ENCODE measurements around the gene USP20. TPM values are rescaled to one million over a fixed set of nuclear protein-coding genes. Genes with fewer than 3 reads are reported as not detected.

USP20 gene
- total RNA-seq, 1 donor from 2014 or later: 41.2 TPM

GRCh38 chr9:129930743-129931142 lies 95.5 kb downstream of the USP20 start:
- no peaks in the 10 kb centered on the region for H3K9me3 Mint-ChIP-seq (ENCODE audit: low read depth)
- no peak overlapping the region for H3K4me3 Mint-ChIP-seq (ENCODE audit: low read depth)
- no peak overlapping the region for H3K27ac Mint-ChIP-seq
- peaks cover 5% of the 10 kb centered on the region for H3K36me3 Mint-ChIP-seq (ENCODE audit: insufficient read depth)
- no peaks in the 10 kb centered on the region for H3K27me3 Mint-ChIP-seq
- peaks cover 9% of the 10 kb centered on the region for H3K4me1 Mint-ChIP-seq (ENCODE audit: low read depth)
- DNase-seq (ENCODE audit: low spot score, unreplicated experiment): no peak
- no peak for TF ChIP-seq CTCF (IDR thresholded peaks at IDR 0.05; ENCODE audit: unreplicated experiment)

Small RNA genes lying within 50 kb of the gene (microRNA-seq; reads per million reads assigned to microRNA genes)
- gene MIR6855 (ENCODE audit: borderline number of aligned reads, unreplicated experiment): not detected

Other genes starting within 250 kb of the USP20 start
- gene C9orf50, start 214.4 kb upstream of the USP20 start, total RNA-seq: 0.27 and 0.43 TPM in 2 replicates
- gene NTMT1, start 209.3 kb upstream of the USP20 start, total RNA-seq: 25.9 and 26.8 TPM in 2 replicates
- gene ASB6, start 193.3 kb upstream of the USP20 start, total RNA-seq: 19.7 and 20.5 TPM in 2 replicates
- gene PRRX2, start 169.8 kb upstream of the USP20 start, total RNA-seq: 0.79 and 0.91 TPM in 2 replicates
- 0.19 TPM in 1 of 2 replicates, not detected in the other for gene PTGES, start 82.4 kb upstream of the USP20 start, total RNA-seq
- 14.7 and 19.8 TPM in 2 replicates for gene TOR1B, start 32.3 kb upstream of the USP20 start, total RNA-seq
- 33.1 and 39.0 TPM in 2 replicates for gene TOR1A, start 11.3 kb upstream of the USP20 start, total RNA-seq
- gene C9orf78, start 183 bp upstream of the USP20 start, total RNA-seq: 30.4 and 30.8 TPM in 2 replicates
- gene FNBP1, start 207.7 kb downstream of the USP20 start, total RNA-seq: 38.9 and 44.1 TPM in 2 replicates
- 46.7 and 48.7 TPM in 2 replicates for gene GPR107, start 218.4 kb downstream of the USP20 start, total RNA-seq

Measured in progenitor cell of endocrine pancreas (in vitro differentiated cells).